GM19452 (cell line): ENCODE data around the gene KMT2B.
"Not testable (repeated sequence)": the region's sequence is repeated elsewhere in the genome, so short reads cannot be mapped to it uniquely, and the experiment has no call there.

Source experiments
- ATAC-seq: cut with Tn5 transposase; IDR thresholded peaks from one replicate; pipeline ENCODE4 v1.9.1; 2021; ENCODE audit not compliant: unreplicated experiment

The KMT2B gene

DNA sequence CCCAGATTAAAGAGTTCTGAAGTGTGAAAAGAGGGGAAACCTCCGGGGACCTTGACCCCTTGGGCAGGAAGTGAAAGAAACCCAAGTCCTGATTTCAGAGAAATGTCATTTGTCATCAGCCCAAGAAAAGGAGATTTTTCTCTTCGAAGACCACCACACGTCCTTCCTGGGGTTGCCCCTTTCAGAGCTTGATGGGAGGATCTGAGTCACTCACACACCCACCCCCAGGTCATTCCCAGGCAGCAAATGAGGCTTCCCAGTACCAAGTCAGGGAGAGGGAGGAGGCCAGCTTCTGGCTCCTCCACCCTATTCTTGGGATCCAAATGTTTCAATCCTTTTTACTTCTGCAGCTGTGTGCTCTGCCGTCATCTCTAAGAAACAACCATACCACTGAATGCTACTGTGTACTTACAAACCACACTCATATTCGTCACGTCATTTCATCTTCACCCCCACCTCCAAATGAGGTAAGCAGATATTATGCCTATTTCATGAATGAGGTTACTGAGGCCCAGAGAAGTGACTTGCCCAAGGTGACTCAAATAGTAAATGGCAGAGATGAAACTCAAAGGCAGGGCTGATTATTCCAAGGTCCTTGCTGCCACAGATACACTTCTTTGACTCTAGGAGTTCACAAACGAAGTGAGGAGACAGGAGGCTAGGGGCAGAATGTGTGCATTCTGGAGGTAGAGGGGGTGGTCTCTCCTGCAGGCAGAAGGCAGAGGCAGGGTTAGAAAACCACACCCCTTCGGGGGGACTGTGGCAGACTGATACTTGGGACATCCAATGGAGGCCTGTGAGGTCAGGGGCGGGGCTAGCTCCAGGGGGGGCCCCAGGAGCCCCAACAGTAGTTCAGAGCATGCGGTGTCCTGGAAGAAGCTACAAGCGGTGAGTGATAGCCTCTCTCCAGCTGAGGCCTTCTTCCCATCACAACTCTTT is 5.0 kb upstream of the KMT2B start:
- no peak for ATAC-seq

DNA sequence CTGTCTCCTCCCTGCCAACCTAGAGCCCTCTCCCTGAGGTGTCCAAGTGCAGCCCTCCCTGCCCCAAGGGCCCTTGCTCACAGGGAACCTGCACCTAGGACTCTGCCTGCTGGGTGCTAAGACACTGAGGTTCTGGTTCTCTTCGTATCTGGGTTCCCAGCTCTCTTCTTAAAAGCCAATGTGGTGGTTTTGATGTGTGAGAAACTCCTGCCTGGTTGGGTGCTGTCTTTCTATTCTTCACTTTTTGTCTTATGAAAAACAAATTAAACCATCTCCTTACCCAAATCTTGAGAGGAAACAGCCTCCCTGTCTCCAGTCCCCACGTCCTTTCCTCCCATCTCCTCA is 4.3 kb upstream of the KMT2B start:
- no peak for ATAC-seq

DNA sequence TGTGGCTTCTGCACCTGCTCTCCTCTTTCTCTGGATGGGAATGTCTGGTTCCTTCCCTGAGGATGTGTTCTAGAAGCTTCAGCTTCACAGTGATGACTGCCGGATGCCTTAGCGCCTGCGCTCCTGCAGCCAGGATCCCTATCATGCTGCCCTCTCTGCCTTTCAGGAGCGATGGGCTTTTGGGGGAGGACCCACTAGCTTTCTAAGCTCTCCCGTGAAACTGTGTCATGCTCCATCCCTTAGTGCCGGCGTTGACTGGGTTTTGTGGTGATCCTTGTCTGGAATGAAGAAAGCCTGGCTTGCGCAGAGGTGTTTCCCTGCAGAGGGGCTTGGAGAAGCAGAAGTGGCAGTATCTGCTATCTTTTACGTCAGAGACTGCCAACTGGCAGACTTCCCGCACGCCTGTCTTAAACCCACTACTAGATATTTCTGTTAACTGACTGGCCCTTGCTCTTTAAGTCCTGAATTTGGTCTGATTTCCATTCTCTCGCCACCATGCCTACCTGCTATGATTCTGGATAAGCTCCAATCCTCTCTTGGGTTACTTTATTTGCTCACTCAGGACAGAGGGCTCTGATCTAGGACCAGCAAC is 3.8 kb upstream of the KMT2B start:
- ATAC-seq: no peak

DNA sequence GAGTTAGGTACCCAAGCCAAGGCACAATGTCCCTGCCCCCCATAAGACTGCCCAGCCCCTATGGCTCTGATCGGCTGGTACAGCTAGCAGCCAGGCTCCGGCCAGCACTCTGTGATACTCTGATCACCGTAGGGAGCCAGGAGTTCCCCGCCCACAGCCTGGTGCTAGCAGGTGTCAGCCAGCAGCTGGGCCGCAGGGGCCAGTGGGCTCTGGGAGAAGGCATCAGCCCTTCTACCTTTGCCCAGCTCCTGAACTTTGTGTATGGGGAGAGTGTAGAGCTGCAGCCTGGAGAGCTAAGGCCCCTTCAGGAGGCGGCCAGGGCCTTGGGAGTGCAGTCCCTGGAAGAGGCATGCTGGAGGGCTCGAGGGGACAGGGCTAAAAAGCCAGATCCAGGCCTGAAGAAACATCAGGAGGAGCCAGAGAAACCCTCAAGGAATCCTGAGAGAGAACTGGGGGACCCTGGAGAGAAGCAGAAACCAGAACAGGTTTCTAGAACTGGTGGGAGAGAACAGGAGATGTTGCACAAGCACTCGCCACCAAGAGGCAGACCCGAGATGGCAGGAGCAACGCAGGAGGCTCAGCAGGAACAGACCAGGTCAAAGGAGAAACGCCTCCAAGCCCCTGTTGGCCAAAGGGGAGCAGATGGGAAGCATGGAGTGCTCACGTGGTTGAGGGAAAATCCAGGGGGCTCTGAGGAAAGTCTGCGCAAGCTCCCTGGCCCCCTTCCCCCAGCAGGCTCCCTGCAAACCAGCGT is 3.0 kb upstream of the KMT2B start:
- ATAC-seq: no peak

DNA sequence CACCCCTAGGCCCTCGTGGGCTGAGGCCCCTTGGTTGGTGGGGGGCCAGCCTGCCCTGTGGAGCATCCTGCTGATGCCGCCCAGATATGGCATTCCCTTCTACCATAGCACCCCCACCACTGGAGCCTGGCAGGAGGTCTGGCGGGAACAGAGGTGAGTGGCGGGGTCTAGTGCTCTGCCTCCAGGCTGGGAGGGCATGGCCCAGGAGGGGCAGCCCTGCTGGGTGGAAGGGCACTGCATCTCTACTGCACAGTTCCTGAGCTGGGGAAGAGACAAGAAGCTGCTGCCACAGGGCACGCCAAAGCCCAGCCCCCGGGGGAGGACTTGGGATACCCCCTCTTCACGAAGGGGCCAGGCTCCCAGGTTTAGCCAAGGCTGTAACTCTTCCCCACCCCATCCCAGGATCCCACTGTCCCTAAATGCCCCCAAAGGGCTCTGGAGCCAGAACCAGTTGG is 2.4 kb upstream of the KMT2B start:
- no peak for ATAC-seq

DNA sequence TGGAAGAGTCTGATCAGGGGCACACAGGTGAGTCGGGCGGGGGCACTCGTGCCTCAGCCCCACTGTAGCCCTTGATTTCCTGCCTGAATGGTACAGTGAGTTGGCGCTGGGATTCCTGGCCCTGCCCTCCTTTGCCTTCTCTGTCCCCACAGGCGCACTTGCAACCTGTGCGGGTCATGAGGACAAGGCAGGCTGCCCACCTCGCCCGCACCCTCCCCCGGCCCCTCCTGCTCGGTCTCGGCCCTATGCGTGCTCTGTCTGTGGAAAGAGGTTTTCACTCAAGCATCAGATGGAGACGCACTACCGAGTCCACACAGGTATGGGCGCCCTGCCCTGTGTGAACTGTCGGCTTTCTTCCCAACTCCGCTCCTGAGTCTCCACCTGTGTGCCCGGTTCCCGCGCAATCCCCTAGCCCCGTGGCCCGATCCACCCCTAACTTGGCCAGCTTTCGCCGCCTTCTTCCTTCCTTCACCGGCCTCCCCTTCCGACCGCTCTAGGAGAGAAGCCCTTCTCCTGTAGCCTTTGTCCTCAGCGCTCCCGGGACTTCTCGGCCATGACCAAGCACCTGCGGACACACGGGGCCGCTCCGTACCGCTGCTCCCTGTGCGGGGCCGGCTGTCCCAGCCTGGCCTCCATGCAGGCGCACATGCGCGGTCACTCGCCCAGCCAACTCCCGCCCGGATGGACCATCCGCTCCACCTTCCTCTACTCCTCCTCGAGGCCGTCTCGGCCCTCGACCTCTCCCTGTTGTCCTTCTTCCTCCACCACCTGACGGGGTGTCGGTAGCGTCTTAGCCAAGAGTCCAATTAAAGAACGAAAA is 1.6 kb upstream of the KMT2B start:
- peak; percentile 8 for ATAC-seq

DNA sequence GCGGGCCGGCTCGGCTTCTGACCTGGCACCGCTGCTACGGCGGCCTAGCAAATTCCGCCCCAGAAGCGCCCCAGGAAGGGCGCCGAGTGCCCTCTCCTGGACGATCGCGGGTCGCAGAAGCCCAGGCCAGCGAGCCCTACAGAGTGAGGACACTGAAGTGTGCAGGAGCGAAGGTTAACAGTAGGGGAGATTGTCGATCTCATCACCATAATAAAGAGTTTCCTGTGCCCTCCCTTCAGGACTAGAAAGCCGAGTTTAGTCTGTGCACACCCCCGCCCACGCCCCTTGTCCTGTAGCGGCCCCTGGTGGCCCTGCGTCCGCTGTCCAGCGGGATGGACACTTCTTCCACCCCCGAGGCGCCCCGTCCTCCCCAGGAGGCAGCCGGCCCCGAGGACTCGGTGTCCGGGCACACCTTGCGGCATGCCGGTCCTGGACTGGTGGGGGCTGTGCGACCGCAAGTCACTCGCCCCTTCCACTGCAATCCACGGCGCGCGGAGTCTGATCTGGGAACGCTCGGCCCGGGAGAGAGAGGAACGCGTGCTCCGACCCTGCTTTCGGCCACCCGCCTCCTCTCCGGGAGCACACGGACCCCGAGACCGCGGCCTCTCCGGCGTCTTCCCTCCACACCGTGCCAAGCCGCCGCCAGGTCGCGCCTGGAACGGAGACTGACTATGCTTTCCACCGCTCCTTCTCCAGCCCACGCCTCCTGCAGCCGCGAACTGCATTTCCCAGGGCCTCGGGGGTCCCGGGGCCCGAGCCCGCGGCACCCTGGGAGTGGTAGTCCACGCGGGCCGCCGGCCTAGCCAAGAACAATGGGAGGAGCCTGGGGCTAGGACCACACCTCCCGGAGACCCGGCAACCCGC is 770 bp upstream of the KMT2B start:
- peak; percentile 58 for ATAC-seq

DNA sequence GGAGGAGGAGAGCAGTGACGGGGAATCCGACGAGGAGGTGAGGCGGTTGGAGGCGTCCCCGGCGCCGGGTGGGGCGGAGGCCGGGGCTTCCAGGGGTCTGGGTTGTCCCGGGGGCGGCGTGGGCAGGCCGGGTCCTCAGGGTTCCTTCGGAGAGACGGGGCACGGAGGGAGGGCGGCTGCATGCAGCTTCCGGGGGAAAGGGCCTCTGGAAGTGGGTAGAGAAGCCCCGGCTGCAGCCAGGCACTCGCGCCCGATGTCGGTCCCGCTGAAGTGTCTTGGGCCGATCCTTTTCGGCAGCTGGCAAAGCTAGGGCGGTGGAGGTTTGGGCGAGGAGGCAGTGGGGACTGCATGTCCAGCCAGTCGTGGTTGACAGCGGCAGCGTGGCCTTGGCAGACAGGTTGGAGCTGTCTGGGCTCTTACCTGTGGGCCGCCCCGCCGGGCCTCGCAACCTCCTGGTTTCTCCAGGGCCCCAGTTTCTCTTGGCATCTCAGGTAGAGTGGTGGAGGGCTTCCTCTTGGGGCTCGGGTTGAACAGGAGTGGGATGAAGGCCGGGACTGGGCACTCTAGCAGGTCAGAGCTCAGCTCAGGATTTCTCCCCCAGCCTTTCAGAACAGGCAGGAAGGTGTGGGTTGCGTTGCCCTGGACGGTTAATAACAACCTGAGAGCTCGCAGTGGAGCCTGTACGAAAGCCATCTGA is 690 bp downstream of the KMT2B start:
- no peak for ATAC-seq

DNA sequence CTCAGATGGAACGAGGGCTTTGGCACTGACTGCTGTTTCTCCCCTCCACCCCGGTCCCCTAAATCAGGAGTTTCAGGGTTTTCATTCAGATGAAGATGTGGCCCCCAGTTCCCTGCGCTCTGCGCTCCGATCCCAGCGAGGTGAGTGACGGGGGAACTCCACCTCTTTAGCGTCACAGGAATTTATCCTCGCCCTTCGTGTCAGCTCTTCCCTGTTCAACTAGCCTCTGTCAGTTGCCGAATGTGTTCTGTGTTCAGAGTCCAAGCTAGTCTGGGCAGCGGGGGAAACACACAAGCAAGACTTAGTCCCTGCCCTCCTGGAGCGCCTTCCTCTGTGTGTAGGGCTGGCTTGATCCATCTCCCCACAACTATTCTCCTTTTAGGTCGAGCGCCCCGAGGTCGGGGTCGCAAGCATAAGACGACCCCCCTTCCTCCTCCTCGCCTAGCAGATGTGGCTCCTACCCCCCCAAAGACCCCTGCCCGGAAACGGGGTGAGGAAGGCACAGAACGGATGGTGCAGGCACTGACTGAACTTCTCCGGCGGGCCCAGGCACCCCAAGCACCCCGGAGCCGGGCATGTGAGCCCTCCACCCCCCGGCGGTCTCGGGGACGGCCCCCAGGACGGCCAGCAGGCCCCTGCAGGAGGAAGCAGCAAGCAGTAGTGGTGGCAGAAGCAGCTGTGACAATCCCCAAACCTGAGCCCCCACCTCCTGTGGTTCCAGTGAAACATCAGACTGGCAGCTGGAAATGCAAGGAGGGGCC is 1.8 kb downstream of the KMT2B start:
- no peak for ATAC-seq

DNA sequence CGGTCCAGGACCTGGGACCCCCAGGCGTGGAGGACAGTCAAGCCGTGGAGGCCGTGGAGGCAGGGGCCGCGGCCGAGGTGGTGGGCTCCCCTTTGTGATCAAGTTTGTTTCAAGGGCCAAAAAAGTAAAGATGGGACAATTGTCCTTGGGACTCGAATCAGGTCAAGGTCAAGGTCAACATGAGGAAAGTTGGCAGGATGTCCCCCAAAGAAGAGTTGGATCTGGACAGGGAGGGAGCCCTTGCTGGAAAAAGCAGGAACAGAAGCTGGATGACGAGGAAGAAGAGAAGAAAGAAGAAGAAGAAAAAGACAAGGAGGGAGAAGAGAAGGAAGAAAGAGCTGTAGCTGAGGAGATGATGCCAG is 2.3 kb downstream of the KMT2B start:
- no peak for ATAC-seq

DNA sequence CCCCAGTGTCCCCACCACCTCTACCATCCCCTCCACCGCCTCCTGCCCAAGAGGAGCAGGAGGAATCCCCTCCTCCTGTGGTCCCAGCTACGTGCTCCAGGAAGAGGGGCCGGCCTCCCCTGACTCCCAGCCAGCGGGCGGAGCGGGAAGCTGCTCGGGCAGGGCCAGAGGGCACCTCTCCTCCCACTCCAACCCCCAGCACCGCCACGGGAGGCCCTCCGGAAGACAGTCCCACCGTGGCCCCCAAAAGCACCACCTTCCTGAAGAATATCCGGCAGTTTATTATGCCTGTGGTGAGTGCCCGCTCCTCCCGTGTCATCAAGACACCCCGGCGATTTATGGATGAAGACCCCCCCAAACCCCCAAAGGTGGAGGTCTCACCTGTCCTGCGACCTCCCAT is 2.8 kb downstream of the KMT2B start:
- no peak for ATAC-seq

DNA sequence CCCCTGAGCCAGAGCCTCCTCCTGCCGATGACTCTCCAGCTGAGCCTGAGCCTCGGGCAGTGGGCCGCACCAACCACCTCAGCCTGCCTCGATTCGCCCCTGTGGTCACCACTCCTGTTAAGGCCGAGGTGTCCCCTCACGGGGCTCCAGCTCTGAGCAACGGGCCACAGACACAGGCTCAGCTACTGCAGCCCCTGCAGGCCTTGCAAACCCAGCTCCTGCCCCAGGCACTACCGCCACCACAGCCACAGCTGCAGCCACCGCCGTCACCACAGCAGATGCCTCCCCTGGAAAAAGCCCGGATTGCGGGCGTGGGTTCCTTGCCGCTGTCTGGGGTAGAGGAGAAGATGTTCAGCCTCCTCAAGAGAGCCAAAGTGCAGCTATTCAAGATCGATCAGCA is 3.6 kb downstream of the KMT2B start:
- ATAC-seq: no peak

DNA sequence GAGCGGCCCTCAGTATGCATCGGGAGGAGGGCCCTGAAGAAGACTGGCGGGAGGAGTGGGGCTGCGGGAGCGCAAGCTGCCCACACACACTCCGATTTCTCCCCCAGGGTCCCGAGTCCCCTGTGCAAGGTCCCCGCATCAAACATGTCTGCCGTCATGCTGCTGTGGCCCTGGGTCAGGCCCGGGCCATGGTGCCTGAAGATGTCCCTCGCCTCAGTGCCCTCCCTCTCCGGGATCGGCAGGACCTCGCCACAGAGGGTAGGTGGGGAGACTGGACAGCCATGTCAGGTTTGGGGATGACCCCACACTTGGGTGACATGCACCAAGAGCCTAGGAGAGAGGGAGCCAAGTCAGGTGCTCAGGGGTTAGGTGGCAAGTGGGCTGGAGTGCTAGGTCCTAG is 4.7 kb downstream of the KMT2B start:
- ATAC-seq: no peak

DNA sequence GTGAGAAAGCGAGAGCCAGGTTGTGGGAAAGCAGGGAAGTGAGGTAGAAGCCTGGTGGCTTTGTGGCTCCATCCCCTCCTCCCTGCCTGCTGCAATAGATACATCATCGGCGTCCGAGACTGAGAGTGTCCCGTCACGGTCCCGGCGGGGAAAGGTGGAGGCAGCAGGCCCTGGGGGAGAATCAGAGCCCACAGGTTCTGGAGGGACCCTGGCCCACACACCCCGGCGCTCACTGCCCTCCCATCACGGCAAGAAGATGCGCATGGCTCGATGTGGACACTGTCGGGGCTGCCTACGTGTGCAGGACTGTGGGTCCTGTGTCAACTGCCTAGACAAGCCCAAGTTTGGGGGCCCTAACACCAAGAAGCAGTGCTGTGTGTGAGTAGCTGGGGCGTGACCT is 5.1 kb downstream of the KMT2B start:
- ATAC-seq: no peak

DNA sequence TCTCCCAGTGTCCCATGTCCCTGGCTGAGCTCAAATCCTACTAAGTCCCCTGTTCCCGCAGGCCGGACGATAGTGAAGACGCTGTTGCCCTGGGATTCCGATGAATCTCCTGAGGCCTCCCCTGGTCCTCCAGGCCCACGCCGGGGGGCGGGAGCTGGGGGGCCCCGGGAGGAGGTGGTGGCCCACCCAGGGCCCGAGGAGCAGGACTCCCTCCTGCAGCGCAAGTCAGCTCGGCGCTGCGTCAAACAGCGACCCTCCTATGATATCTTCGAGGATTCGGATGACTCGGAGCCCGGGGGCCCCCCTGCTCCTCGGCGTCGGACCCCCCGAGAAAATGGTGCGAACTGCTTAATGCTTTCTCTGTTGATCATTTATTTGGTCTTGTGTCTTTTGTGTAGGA is 5.9 kb downstream of the KMT2B start:
- no peak for ATAC-seq

DNA sequence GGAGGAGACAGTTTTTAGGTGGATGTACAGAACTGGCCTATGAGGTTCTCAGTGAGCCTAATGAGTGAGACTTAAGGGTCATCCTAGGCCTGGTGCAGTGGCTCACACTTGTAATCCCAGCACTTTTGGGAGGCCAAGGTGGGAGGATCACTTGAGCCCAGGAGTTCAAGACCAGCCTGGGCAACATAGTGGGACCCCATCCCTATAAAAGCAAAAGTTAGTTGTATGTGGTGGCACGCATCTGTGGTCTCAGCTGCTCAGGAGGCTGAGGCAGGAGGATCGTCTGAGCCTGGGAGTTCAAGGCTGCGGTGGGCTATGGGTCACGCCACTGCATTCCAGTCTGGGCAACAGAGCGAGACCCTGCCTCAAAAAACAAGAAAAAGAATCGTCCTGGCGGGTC is 6.3 kb downstream of the KMT2B start:
- ATAC-seq: not testable (repeated sequence)

DNA sequence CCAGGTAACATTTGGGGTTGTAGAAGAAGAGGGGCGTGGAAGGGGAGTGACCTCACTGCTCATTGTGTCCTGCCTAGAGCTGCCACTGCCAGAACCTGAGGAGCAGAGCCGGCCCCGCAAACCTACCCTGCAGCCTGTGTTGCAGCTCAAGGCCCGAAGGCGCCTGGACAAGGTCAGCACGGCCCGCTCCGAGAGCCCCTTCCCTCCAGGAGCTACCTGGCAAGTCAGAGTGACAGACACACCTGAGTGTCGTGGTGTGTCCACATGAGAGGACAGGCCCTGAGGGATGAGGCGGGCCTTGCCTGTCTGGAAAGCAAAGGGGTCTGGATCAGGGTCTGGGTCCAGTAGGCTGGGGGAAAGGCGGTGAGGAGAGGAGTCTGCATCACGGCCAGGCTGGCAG is 6.8 kb downstream of the KMT2B start:
- ATAC-seq: no peak

DNA sequence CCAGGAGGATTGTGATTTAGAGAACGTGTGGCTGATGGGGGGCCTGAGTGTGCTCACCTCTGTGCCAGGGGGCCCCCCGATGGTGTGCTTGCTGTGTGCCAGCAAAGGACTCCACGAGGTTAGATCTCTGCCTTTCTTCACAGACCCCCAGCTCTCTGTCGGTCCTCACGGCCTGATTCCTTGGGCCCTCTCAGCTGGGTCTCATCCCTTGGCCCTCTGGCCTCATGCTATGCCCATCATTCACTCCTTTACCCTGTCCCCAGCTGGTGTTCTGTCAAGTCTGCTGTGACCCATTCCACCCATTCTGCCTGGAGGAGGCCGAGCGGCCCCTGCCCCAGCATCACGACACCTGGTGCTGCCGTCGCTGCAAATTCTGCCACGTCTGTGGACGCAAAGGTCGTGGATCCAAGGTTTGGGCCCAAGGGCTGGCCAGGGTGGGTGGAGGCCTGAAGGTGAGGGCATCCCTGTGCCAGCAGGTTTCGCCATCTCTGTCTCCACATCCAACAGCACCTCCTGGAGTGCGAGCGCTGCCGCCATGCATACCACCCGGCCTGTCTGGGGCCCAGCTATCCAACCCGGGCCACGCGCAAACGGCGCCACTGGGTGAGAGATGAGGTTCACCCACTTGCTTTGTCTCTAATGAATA is 7.5 kb downstream of the KMT2B start:
- no peak for ATAC-seq
